HEK293 (cell line): ENCODE measurements around the gene CLTB.

ENCODE experiments used
- BCL11B ChIP-seq: fragments of 450-650 bp; formaldehyde crosslinking; IDR thresholded peaks from 2 replicates; pipeline ENCODE4 v1.5.1; 2016; ENCODE audit warnings: low read depth, missing biosample characterization, missing genetic modification characterization
- GLIS2 ChIP-seq: fragments of 450-650 bp; formaldehyde crosslinking; IDR thresholded peaks from 2 replicates; pipeline ENCODE4 v1.5.1; 2016; ENCODE audit warnings: missing biosample characterization, missing genetic modification characterization
- HOXD13 ChIP-seq: sonication (generic); formaldehyde crosslinking; IDR thresholded peaks from 2 replicates; pipeline ENCODE4 v1.8.0; 2022; ENCODE audit warnings: missing genetic modification reagents, borderline replicate concordance
- MZF1 ChIP-seq: fragments of 450-650 bp; formaldehyde crosslinking; IDR thresholded peaks from 2 replicates; pipeline ENCODE4 v1.5.1; 2017; ENCODE audit warnings: missing biosample characterization, missing genetic modification characterization, borderline replicate concordance
- SP3 ChIP-seq: fragments of 450-650 bp; formaldehyde crosslinking; IDR thresholded peaks from 2 replicates; pipeline ENCODE4 v1.5.1; 2016; ENCODE audit warnings: missing biosample characterization, missing genetic modification characterization
- YY2 ChIP-seq: fragments of 450-650 bp; formaldehyde crosslinking; IDR thresholded peaks from 2 replicates; pipeline ENCODE4 v1.5.1; 2016; ENCODE audit warnings: missing biosample characterization, missing genetic modification characterization
- ZBTB21 ChIP-seq: fragments of 450-650 bp; formaldehyde crosslinking; IDR thresholded peaks from 2 replicates; pipeline ENCODE4 v1.5.1; 2017; ENCODE audit warnings: missing biosample characterization, missing genetic modification characterization
- ZEB2 ChIP-seq: fragments of 450-650 bp; formaldehyde crosslinking; IDR thresholded peaks from 2 replicates; pipeline ENCODE4 v1.5.1; 2016; ENCODE audit warnings: missing biosample characterization, missing genetic modification characterization
- ZFP3 ChIP-seq: fragments of 450-650 bp; formaldehyde crosslinking; IDR thresholded peaks from 2 replicates; pipeline ENCODE4 v1.5.1; 2016; ENCODE audit warnings: low read depth, missing biosample characterization, missing genetic modification characterization
- ZNF221 ChIP-seq: fragments of 450-650 bp; formaldehyde crosslinking; IDR thresholded peaks from 2 replicates; pipeline ENCODE4 v1.5.1; 2017; ENCODE audit warnings: missing biosample characterization, missing genetic modification characterization, borderline replicate concordance
- ZNF274 ChIP-seq, 2 experiments: fragments of 200-500 bp in 1 of 2; fragments of 450-650 bp in 1 of 2; sonication (Bioruptor generic) in 1 of 2; formaldehyde crosslinking in 1 of 2; IDR thresholded peaks; 2 replicates each; pipeline versions ENCODE4 v1.5.1 to v1.6.1; 2014 to 2016; ENCODE audit warnings: borderline replicate concordance in 1 of 2, inconsistent platforms in 1 of 2, low read length in 1 of 2, missing biosample characterization in 1 of 2, missing genetic modification characterization in 1 of 2
- ZNF398 ChIP-seq: fragments of 450-650 bp; formaldehyde crosslinking; IDR thresholded peaks from 2 replicates; pipeline ENCODE4 v1.5.1; 2017; ENCODE audit warnings: missing biosample characterization, missing genetic modification characterization
- ZNF416 ChIP-seq: fragments of 450-650 bp; formaldehyde crosslinking; IDR thresholded peaks from 2 replicates; pipeline ENCODE4 v1.5.1; 2016; ENCODE audit warnings: missing biosample characterization, missing genetic modification characterization
- ZNF48 ChIP-seq: fragments of 450-650 bp; formaldehyde crosslinking; IDR thresholded peaks from 2 replicates; pipeline ENCODE4 v1.5.1; 2016; ENCODE audit warnings: missing biosample characterization, missing genetic modification characterization
- ZNF518A ChIP-seq: fragments of 450-650 bp; formaldehyde crosslinking; conservative IDR thresholded peaks from 2 replicates; pipeline ENCODE4 v1.5.1; 2016; ENCODE audit warnings: low read depth, missing biosample characterization, missing genetic modification characterization
- ZNF544 ChIP-seq: fragments of 450-650 bp; formaldehyde crosslinking; IDR thresholded peaks from 2 replicates; pipeline ENCODE4 v1.5.0; 2017; ENCODE audit warnings: missing biosample characterization, missing genetic modification characterization
- ZNF549 ChIP-seq: fragments of 450-650 bp; IDR thresholded peaks from 2 replicates; pipeline ENCODE4 v1.5.1; 2018; ENCODE audit warnings: missing biosample characterization, missing genetic modification characterization, mild to moderate bottlenecking, inconsistent platforms, moderate library complexity
- ZNF600 ChIP-seq: fragments of 450-650 bp; formaldehyde crosslinking; IDR thresholded peaks from 2 replicates; pipeline ENCODE4 v1.5.1; 2016; ENCODE audit warnings: missing biosample characterization, missing genetic modification characterization
- ZNF610 ChIP-seq: fragments of 450-650 bp; formaldehyde crosslinking; IDR thresholded peaks from 2 replicates; pipeline ENCODE4 v1.5.1; 2016; ENCODE audit warnings: missing biosample characterization, missing genetic modification characterization, borderline replicate concordance
- ZNF677 ChIP-seq: fragments of 450-650 bp; IDR thresholded peaks from 2 replicates; pipeline ENCODE4 v1.5.0; 2018; ENCODE audit warnings: missing biosample characterization, mild to moderate bottlenecking, missing genetic modification characterization, moderate library complexity
- ZNF747 ChIP-seq: fragments of 450-650 bp; formaldehyde crosslinking; IDR thresholded peaks from 2 replicates; pipeline ENCODE4 v1.5.1; 2016; ENCODE audit warnings: missing biosample characterization, missing genetic modification characterization
- ZNF76 ChIP-seq: fragments of 450-650 bp; formaldehyde crosslinking; IDR thresholded peaks from 2 replicates; pipeline ENCODE4; 2016; ENCODE audit warnings: low read depth, missing biosample characterization, missing genetic modification characterization, borderline replicate concordance
- ZNF785 ChIP-seq: fragments of 450-650 bp; formaldehyde crosslinking; IDR thresholded peaks from 2 replicates; pipeline ENCODE4 v1.5.1; 2016; ENCODE audit warnings: missing biosample characterization, missing genetic modification characterization
- ZNF791 ChIP-seq: fragments of 450-650 bp; formaldehyde crosslinking; IDR thresholded peaks from 2 replicates; pipeline ENCODE4 v1.5.1; 2016; ENCODE audit warnings: missing biosample characterization, missing genetic modification characterization
- ZNF792 ChIP-seq: fragments of 450-650 bp; formaldehyde crosslinking; IDR thresholded peaks from 2 replicates; pipeline ENCODE4 v1.5.1; 2016; ENCODE audit warnings: missing biosample characterization, missing genetic modification characterization
- TF ChIP-seq, protein P1 (sequence below): fragments of 450-650 bp; formaldehyde crosslinking; IDR thresholded peaks from 2 replicates; pipeline ENCODE4 v1.5.0; 2017; ENCODE audit warnings: missing biosample characterization, missing genetic modification characterization, borderline replicate concordance
- TF ChIP-seq, protein P2 (sequence below): fragments of 450-650 bp; formaldehyde crosslinking; optimal IDR thresholded peaks from 2 replicates; pipeline ENCODE3; 2016; ENCODE audit warnings: missing biosample characterization, mild to moderate bottlenecking, missing genetic modification characterization

The CLTB gene

DNA sequence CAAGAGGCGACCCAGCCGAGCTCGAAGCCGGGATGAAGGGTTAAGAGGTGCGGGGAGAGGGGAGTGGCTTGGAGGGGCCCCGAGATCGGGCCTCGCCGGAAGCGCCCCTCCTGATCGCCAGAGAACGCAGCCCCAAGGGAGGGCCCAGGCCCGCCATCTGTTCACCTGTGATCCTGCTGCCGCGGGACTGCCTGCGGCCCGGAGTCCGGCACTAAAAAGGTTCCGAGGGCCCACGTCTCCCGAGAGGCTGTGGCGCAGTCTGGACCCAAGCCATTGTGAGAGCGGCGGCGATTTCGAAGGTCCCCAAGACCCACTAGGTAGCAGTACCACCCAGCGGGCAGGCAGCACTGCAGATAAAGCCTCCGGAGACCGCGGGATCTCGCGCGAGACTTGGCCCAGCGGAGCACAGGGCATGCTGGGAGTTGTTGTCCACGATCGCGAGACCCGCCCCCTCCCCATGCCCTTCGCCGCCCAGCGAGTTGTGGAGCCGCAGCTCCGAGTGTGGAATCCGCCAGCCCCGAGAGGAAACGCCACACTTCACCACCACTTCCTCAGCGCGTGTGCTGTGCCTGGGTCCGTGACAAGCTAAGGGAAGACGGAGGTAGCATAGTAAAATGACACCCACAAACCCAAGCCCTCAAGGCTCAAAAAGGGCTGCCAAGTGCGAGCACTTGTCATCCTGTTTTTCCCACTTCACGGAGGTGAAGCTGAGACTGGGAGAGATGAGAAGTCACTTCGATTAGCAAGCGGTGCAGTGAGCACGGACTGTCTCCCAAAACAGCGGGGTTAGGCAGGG lies 54.7 kb downstream of the CLTB start, which contains the start of gene KIAA1191 (continued):
- peak; percentile 69 for TF ChIP-seq ZNF600 (tag by site-specific recombination)
- no peak for TF ChIP-seq ZNF221 (tag by site-specific recombination)
- peak; percentile 93 for TF ChIP-seq ZNF76 (tag by site-specific recombination)
- no peak for TF ChIP-seq ZNF792 (tag by site-specific recombination)
- no peak for TF ChIP-seq ZNF747
- no peak for TF ChIP-seq ZNF416
- 0 out of 2 replicates have a peak, but pooled peaks have one; percentile 0 for TF ChIP-seq HOXD13 (CRISPR knock-in tag)
- no peak for TF ChIP-seq ZFP3
- TF ChIP-seq ZEB2 (tag by site-specific recombination): peak; percentile 72
- no peak for TF ChIP-seq ZNF274 (IDR thresholded peaks at IDR 0.05; ENCODE audit: low read length)
- TF ChIP-seq ZNF274 (tag by site-specific recombination; IDR thresholded peaks at IDR 0.05; ENCODE audit: borderline replicate concordance): no peak
- TF ChIP-seq MZF1 (tag by site-specific recombination): no peak
- peak; percentile 94 for TF ChIP-seq SP3 (tag by site-specific recombination)
- TF ChIP-seq, protein P1, sequence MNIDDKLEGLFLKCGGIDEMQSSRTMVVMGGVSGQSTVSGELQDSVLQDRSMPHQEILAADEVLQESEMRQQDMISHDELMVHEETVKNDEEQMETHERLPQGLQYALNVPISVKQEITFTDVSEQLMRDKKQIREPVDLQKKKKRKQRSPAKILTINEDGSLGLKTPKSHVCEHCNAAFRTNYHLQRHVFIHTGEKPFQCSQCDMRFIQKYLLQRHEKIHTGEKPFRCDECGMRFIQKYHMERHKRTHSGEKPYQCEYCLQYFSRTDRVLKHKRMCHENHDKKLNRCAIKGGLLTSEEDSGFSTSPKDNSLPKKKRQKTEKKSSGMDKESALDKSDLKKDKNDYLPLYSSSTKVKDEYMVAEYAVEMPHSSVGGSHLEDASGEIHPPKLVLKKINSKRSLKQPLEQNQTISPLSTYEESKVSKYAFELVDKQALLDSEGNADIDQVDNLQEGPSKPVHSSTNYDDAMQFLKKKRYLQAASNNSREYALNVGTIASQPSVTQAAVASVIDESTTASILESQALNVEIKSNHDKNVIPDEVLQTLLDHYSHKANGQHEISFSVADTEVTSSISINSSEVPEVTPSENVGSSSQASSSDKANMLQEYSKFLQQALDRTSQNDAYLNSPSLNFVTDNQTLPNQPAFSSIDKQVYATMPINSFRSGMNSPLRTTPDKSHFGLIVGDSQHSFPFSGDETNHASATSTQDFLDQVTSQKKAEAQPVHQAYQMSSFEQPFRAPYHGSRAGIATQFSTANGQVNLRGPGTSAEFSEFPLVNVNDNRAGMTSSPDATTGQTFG (tag by site-specific recombination): no peak
- TF ChIP-seq ZNF785 (tag by site-specific recombination): 0 out of 2 replicates have a peak, but pooled peaks have one; percentile 19
- no peak for TF ChIP-seq ZNF398 (tag by site-specific recombination)
- TF ChIP-seq ZBTB21 (tag by site-specific recombination): no peak
- 0 out of 2 replicates have a peak, but pooled peaks have one; percentile 22 for TF ChIP-seq ZNF518A (tag by site-specific recombination)
- TF ChIP-seq ZNF48: no peak
- peak; percentile 58; the same call in 1 of the 2 replicates for TF ChIP-seq BCL11B (tag by site-specific recombination)
- TF ChIP-seq, protein P2, sequence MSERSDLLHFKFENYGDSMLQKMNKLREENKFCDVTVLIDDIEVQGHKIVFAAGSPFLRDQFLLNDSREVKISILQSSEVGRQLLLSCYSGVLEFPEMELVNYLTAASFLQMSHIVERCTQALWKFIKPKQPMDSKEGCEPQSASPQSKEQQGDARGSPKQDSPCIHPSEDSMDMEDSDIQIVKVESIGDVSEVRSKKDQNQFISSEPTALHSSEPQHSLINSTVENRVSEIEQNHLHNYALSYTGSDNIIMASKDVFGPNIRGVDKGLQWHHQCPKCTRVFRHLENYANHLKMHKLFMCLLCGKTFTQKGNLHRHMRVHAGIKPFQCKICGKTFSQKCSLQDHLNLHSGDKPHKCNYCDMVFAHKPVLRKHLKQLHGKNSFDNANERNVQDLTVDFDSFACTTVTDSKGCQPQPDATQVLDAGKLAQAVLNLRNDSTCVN (tag by site-specific recombination): peak; percentile 38
- peak; percentile 88 for TF ChIP-seq GLIS2 (tag by site-specific recombination)
- TF ChIP-seq ZNF791: no peak
- peak; percentile 46; the same call in 1 of the 2 replicates for TF ChIP-seq YY2 (tag by site-specific recombination)
- TF ChIP-seq ZNF610 (tag by site-specific recombination): 0 out of 2 replicates have a peak, but pooled peaks have one; percentile 74
- TF ChIP-seq ZNF549: no peak
- TF ChIP-seq ZNF677 (tag by site-specific recombination): no peak
- no peak for TF ChIP-seq ZNF544 (tag by site-specific recombination)
